GM21526 (cell line): ENCODE data around the gene CHRNE.
"Not testable (repeated sequence)": the region's sequence is repeated elsewhere in the genome, so short reads cannot be mapped to it uniquely, and the experiment has no call there.

Experiments
- ATAC-seq: cut with Tn5 transposase; IDR thresholded peaks from one replicate; pipeline ENCODE4 v1.9.1; 2021; ENCODE audit warnings: moderate library complexity; ENCODE audit not compliant: unreplicated experiment, low FRiP score

CHRNE gene

GRCh38 chr17:4891411-4892410 is 11.2 kb downstream of the CHRNE start:
- ATAC-seq: no peak

DNA sequence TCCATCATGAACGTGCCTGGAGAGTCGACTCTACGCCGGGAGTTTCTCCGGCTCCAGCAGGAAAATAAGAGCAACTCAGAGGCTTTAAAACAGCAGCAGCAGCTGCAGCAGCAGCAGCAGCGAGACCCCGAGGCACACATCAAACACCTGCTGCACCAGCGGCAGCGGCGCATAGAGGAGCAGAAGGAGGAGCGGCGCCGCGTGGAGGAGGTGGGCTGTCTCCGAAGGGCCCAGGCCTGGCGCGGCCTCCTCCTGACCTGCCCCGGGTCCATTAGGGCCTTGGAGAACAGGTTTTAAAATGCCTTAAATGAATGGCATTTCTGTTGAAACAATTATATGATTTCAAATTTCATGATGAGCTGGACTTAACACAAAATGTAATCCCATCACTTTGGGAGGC is 15.3 kb downstream of the CHRNE start:
- no peak for ATAC-seq

DNA sequence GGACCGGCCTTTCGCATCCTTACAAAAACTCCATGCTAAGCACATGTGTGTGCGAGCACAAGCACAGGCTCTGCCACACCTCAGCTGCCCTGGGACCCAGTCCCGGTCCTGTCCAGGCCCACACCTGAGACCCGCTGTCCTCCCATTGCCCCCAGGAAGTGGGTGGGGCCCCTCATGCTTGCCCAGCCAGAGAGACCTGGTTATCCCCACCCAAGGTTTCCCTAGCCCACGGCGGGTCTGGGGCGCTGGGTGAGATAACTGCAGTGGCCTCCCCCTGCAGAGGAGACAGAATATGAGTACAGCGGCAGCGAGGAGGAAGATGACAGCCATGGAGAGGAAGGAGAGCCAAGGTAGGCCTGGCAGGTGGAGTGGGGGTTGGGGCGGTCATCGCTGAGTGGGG is 16.1 kb downstream of the CHRNE start:
- no peak for ATAC-seq

DNA sequence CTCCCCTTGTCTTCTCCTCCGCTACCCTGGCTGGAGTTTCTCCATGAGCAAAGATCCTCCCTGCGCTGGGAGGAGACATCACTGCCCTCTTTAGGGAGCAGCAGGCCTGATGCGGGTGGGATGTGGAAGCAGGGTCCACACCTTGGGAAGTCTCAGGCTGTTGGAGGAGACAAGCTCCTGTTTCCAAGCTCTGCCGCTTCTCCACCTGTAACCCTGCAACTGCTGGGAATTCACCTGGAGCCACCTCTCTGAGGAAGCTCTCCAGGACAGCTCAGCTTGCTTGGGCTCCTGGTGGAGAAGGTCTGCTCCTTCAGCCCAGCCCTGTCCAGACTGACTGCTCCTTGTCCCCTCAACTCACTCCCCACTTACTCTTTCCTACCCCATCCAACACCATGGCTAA is 18.4 kb downstream of the CHRNE start:
- no peak for ATAC-seq

- no peak for ATAC-seq
Measured at GRCh38 chr17:4881761-4882555, 20.9 kb downstream of the CHRNE start.

DNA sequence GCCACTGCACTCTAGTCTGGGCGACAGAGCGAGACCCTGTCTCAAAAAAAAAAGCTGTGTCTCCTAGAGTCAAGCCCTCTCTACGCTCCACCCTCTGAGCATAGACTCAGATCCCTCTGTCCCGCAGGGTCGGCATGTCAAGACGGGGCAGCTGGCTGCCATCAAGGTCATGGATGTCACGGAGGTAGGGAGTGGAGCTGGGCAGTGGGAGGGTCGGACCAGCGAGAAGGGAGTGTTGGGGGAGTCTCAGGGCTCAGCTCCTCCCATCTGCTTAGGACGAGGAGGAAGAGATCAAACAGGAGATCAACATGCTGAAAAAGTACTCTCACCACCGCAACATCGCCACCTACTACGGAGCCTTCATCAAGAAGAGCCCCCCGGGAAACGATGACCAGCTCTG is 22.0 kb downstream of the CHRNE start:
- ATAC-seq: no peak

DNA sequence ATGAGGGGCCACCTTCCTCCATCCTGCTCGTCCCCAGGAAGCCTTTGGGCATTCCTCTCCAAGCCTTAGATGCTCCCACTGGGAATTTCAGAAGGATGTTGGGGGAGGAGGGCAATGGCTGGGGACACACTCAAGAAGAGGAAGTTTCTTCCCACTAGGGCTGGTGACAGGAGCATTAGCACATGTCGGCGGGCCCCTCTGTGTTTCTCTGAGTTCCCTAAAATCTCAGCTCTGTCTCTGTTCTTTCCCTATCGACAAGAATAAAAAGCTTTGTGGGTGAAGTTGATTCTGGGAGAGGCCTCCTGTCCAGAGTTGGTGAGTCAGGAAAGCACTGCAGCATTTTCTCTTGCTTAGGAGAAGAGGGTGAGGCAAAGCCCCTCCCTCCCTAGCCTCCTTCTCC is 23.3 kb downstream of the CHRNE start:
- ATAC-seq: no peak

- ATAC-seq: no peak
Measured at GRCh38 chr17:4877089-4877488, 25.8 kb downstream of the CHRNE start.

DNA sequence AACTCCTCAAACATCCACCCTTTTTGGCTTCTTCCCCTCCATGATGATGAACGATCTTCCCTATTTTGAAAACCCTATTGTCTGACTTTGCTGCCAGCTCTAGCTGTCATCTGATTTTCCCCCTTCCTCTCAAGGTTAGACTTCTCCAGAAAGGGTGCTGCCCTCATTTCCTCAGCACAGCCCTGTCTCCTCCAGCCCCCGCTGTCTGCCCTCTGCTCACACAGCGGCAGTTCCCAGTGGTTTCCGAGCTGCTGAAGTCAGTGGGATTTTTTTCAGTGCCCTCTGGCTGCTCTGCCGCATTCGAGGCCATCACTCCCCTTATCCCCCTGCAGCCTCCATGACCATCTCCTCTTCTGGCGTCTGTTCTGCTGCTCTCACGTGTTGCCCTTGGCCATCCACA is 30.1 kb downstream of the CHRNE start:
- no peak for ATAC-seq

- ATAC-seq: no peak
Measured at GRCh38 chr17:4870855-4871254, 32.0 kb downstream of the CHRNE start.

DNA sequence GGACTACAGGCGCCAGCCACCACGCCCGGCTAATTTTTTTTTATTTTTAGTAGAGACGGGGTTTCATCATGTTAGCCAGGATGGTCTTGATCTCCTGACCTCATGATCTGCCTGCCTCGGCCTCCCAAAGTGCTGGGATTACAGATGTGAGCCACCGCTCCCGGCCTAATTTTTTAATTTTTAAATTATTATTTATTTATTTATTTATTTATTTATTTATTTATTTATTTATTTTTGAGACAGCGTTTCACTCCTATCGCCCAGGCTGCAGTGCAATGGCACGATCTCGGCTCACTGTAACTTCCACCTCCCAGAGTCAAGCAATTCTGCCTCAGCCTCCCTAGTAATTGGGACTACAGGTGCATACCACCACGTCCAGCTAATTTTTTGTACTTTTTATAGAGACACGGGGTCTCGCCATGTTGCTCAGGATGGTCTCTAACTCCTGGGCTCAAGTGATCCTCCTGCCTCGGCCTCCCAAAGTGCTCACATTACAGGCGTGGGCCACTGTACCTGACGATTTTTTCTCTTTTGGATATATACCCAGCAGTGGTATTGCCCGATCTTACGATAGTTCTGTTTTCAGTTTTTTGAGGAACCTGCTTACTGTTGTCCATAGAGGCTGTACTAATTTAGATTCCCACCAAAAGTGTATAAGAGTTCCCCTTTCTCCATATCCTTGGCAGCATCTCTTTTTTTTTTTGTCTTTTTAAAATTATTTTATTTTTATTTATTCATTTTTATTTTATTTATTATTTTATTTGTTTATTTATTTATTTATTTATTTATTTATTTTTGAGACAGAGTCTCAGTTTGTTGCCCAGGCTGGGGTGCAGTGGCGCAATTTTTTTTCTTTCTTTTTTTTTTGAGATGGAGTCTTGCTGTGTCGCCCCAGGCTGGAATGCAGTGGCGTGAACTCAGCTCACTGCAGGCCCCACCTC is 33.6 kb downstream of the CHRNE start:
- not testable (repeated sequence) for ATAC-seq

GRCh38 chr17:4867535-4867934 is 35.4 kb downstream of the CHRNE start:
- not testable (repeated sequence) for ATAC-seq

- ATAC-seq: no peak
Measured at GRCh38 chr17:4863321-4863720, 39.6 kb downstream of the CHRNE start.

GRCh38 chr17:4862720-4863119 is 40.2 kb downstream of the CHRNE start:
- no peak for ATAC-seq

- no peak for ATAC-seq
Measured at GRCh38 chr17:4861052-4861451, 41.8 kb downstream of the CHRNE start.

- ATAC-seq: no peak
Measured at GRCh38 chr17:4860651-4861050, 42.2 kb downstream of the CHRNE start.

DNA sequence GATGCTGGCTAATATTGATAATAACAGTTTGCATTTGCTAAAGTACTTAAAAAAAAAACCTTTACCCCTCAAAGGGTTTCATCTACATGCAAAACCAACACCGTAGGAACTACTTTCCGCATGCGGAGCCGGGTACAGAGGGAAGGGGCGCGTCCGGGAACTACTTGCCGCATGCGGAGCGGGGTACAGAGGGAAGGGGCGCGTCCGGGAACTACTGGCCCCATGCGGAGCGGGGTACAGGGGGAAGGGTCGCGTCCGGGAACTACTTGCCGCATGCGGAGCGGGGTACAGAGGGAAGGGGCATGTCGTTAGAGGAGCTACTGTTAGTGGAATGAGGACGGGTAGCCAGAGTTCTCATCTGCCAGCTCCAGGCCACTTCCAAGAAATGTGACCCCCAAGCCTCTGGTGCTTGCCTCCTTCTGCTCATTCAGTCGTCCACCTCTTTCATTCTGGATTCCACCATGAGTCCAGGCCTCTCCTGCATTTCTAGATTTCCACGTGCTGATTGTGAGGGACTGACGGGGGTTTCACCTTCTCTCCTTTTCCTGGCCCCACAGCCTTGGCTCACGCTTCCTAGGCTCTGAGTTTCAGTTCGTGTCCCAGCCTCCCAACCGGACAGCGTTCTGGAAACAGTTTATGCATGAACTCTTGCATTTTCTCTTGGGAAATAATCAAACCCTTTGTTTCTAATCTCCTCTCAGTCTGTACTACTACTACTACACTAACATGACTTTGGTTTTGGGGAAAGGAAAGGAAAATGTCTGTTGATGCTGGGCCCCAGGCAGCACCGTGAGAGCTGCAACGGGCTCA is 42.9 kb downstream of the CHRNE start:
- ATAC-seq: no peak

DNA sequence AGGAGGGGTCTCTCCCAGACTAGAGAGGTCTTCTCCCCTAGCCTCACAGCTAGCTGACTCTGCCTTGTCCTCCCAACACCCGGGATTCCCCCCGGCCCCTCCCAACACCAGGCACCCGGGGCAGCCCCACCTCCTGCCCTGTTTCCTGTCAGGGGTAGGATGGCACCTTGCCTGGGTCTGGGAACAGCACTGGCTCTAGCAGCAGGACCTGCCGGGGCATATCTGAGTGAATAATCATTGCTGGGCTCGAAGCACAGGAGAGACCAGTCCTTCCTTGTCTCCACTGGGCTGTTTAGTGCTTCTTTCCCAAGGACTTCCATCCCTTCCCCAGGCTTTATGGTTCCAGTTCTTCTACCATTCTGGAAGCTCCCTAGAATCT is 44.0 kb downstream of the CHRNE start:
- no peak for ATAC-seq

DNA sequence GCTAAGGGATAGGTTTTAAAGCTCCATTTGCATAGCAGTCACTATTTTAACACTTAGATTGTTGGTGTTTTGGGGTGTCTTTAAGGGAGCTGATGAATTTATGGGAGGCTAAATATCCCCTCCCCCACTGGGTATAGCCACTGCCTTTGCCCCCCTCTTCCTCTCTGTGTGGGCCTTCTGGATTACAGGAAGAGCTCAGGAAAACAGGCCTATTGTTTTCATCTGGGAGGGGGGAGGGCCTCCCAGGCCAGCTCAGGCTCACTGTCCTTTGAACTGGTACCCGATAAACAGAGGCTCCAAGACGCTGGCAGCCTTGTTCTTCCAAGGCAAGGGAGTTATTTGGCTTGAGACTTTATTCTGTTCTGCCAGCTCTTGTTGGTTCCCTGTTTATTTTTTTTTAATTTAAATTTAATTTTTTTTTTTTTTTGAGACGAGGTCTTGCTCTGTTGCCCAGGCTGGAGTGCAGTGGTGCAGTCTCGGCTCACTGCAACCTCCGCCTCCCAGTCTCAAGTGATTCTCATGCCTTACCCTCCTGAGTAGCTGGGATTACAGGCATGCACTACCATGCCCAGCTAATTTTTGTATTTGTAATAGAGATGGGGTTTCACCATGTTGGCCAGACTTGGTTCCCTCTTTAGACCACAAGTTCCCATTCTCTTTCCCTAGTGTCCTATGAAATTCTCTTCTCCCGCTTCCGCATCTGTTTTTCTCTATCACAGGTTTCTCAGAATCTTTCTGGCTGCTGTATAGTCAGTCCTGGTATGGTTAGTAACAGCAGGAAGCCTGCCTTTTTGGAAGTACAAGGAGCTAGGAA is 44.6 kb downstream of the CHRNE start:
- no peak for ATAC-seq
